GM23338 (cell line): ENCODE measurements around the gene ZBED5. TPM values are rescaled to one million over a fixed set of nuclear protein-coding genes. Genes with fewer than 3 reads are reported as not detected.

Experiments
- ATAC-seq: fragments of 200-7000 bp; cut with Tn5 transposase; 3 replicates; pipeline ENCODE4 v1.9.1; 2020
- DNase-seq: peaks from one replicate; pipeline ENCODE4 v3.0.0-alpha.2; 2015; ENCODE audit warnings: low spot score
- H2AFZ ChIP-seq: fragments of 200-600 bp; sonication (generic); 2 replicates; pipeline ENCODE4 v1.8.0; 2016; ENCODE audit warnings: antibody characterized with exemption, mild to moderate bottlenecking, moderate library complexity
- H3F3A ChIP-seq: fragments of 200-600 bp; sonication (generic); replicated peaks from 2 replicates; pipeline ENCODE4 v1.8.0; 2017; ENCODE audit warnings: antibody characterized with exemption, mixed run types, low read depth
- H3K27ac ChIP-seq: fragments of 200-600 bp; sonication (generic); 2 replicates; pipeline ENCODE4 v1.6.1; 2016; ENCODE audit warnings: low read depth
- H3K27me3 ChIP-seq: fragments of 200-600 bp; sonication (generic); 2 replicates; pipeline ENCODE4 v1.8.0; 2016; ENCODE audit warnings: mild to moderate bottlenecking, mixed run types, moderate library complexity; ENCODE audit not compliant: insufficient read depth
- H3K36me3 ChIP-seq: fragments of 200-600 bp; sonication (generic); 2 replicates; pipeline ENCODE4 v1.8.0; 2016; ENCODE audit warnings: mild to moderate bottlenecking; ENCODE audit not compliant: insufficient read depth
- H3K4me1 ChIP-seq: fragments of 200-600 bp; sonication (generic); 2 replicates; pipeline ENCODE4 v1.8.0; 2016; ENCODE audit warnings: mild to moderate bottlenecking, moderate library complexity; ENCODE audit not compliant: insufficient read depth
- H3K4me2 ChIP-seq: fragments of 200-600 bp; sonication (generic); 2 replicates; pipeline ENCODE4 v1.7.1; 2017; ENCODE audit warnings: mixed run types
- H3K4me3 ChIP-seq: fragments of 200-600 bp; sonication (generic); 2 replicates; pipeline ENCODE4 v1.6.1; 2016; ENCODE audit warnings: mixed run types
- H3K79me2 ChIP-seq: fragments of 200-600 bp; sonication (generic); replicated peaks from 2 replicates; pipeline ENCODE4 v1.8.0; 2017; ENCODE audit warnings: mild to moderate bottlenecking; ENCODE audit not compliant: insufficient read depth
- H3K9me2 ChIP-seq: fragments of 200-600 bp; sonication (generic); 2 replicates; pipeline ENCODE4 v1.8.0; 2017; ENCODE audit not compliant: insufficient read depth
- H4K20me1 ChIP-seq: fragments of 200-600 bp; sonication (generic); replicated peaks from 2 replicates; pipeline ENCODE4 v1.8.0; 2017; ENCODE audit warnings: mild to moderate bottlenecking; ENCODE audit not compliant: insufficient read depth
- H3K27ac Mint-ChIP-seq: 2 replicates; pipeline ENCODE4 v1.8.0; 2020; ENCODE audit warnings: inconsistent platforms, mild to moderate bottlenecking, moderate library complexity, mixed read lengths
- H3K27me3 Mint-ChIP-seq: 3 replicates; pipeline ENCODE4 v1.8.0; 2022; ENCODE audit warnings: low read depth, mild to moderate bottlenecking, moderate library complexity, mixed read lengths, inconsistent platforms; ENCODE audit not compliant: insufficient read depth, poor library complexity
- H3K36me3 Mint-ChIP-seq: 3 replicates; pipeline ENCODE4 v1.8.0; 2021; ENCODE audit warnings: low read depth, mild to moderate bottlenecking, inconsistent platforms, moderate library complexity, mixed read lengths
- H3K4me1 Mint-ChIP-seq: 3 replicates; pipeline ENCODE4 v1.8.0; 2020; ENCODE audit warnings: mild to moderate bottlenecking, inconsistent platforms, mixed read lengths
- H3K4me3 Mint-ChIP-seq: 3 replicates; pipeline ENCODE4 v1.8.0; 2021; ENCODE audit warnings: moderate library complexity, mild to moderate bottlenecking, inconsistent platforms, mixed read lengths
- H3K9me3 Mint-ChIP-seq: 3 replicates; pipeline ENCODE4 v1.8.0; 2020; ENCODE audit warnings: moderate library complexity, mild to moderate bottlenecking, inconsistent platforms, mixed read lengths
- CREB1 ChIP-seq: fragments of 250-450 bp; sonication (Bioruptor Pico); IDR thresholded peaks from 2 replicates; pipeline ENCODE4 v1.5.0; 2020; ENCODE audit warnings: low read depth, mild to moderate bottlenecking, moderate library complexity
- CTCF ChIP-seq, 2 experiments: fragments of 200-600 bp in 1 of 2; sonication (generic) in 1 of 2; conservative IDR thresholded peaks; 2 replicates each; pipeline versions ENCODE4 v1.5.1 to v1.6.1; 2016 to 2017; ENCODE audit warnings: antibody characterized with exemption in 2 of 2, low read depth in 2 of 2, mild to moderate bottlenecking in 2 of 2, moderate library complexity in 1 of 2
- EZH2phosphoT487 ChIP-seq: fragments of 200-600 bp; sonication (generic); IDR thresholded peaks from one replicate; pipeline ENCODE4 v1.8.1; 2018; ENCODE audit warnings: antibody characterized with exemption; ENCODE audit not compliant: unreplicated experiment
- NANOG ChIP-seq: IDR thresholded peaks from 2 replicates; pipeline ENCODE4 v1.6.1; 2016; ENCODE audit warnings: antibody characterized with exemption, borderline replicate concordance
- POLR2AphosphoS5 ChIP-seq: IDR thresholded peaks from 2 replicates; pipeline ENCODE4 v1.6.1; 2016; ENCODE audit warnings: antibody characterized with exemption, low read depth
- REST ChIP-seq: IDR thresholded peaks from one replicate; pipeline ENCODE4 v1.6.1; 2018; ENCODE audit warnings: antibody characterized with exemption; ENCODE audit not compliant: unreplicated experiment
- ZNF114 ChIP-seq: fragments of 250-450 bp; sonication (Bioruptor Pico); IDR thresholded peaks from 2 replicates; pipeline ENCODE4 v1.5.0; 2020; ENCODE audit warnings: mild to moderate bottlenecking, moderate library complexity
- ZNF331 ChIP-seq: fragments of 250-450 bp; sonication (Bioruptor Pico); IDR thresholded peaks from 2 replicates; pipeline ENCODE4 v1.5.0; 2020; ENCODE audit warnings: low read depth, mild to moderate bottlenecking, moderate library complexity
- ZNF462 ChIP-seq: fragments of 250-450 bp; sonication (Bioruptor Pico); IDR thresholded peaks from 2 replicates; pipeline ENCODE4 v1.5.0; 2020; ENCODE audit warnings: mild to moderate bottlenecking, moderate library complexity
- polyA plus RNA-seq: library from polyadenylated mRNA; unstranded; fragments of >200 nt; fragmentation: Nextera tagmentation; extraction: Ambion mirVana; gene quantifications from 2 replicates; pipeline ENCODE4 v1.2.1, GENCODE V29; 2016
- total RNA-seq: library from RNA; depleted of rRNA; stranded (reverse); fragments of >200 nt; shearing (Covaris generic); gene quantifications from 2 replicates; pipeline ENCODE4 v1.2.3, GENCODE V29; 2014

Gene ZBED5
- total and polyA plus RNA-seq, 2 experiments from 2014 or later: 54.1 to 56.3 TPM

- TF ChIP-seq ZNF462 (no peak), ZNF331 (CRISPR knock-in tag) (no peak), ZNF114 (CRISPR knock-in tag) (no peak), CTCF (conservative IDR thresholded peaks at IDR 0.05; ENCODE audit: low read depth in 2 of 2) (no peak), CREB1 (no peak), EZH2phosphoT487 (no peak), NANOG (no peak), REST (no peak), POLR2AphosphoS5 (no peak)
- Histone ChIP-seq H3K27ac (no peak overlapping the region), H3K36me3 (no peaks in the 10 kb centered on the region), H3K27me3 (no peaks in the 10 kb centered on the region), H3K9me2 (no peaks in the 10 kb centered on the region; the same call in 1 of the 2 replicates), H3F3A (no peaks in the 10 kb centered on the region), H3K4me2 (no peak overlapping the region), H3K79me2 (no peaks in the 10 kb centered on the region), H3K4me3 (no peak overlapping the region), H2AFZ (peak overlapping the region; percentile 97), H4K20me1 (no peaks in the 10 kb centered on the region), H3K4me1 (no peaks in the 10 kb centered on the region)
- ATAC-seq (peak; percentile 23; the same call in 2 of the 3 replicates), DNase-seq (no peak)
- peaks cover 5% of the 10 kb centered on the region; the same call in 2 of the 3 replicates for H3K4me1 Mint-ChIP-seq
- no peaks in the 10 kb centered on the region; the same call in 2 of the 3 replicates for H3K9me3 Mint-ChIP-seq
- H3K27ac Mint-ChIP-seq: no peak overlapping the region
- no peaks in the 10 kb centered on the region for H3K36me3 Mint-ChIP-seq
- H3K27me3 Mint-ChIP-seq: peaks cover 5% of the 10 kb centered on the region
- H3K4me3 Mint-ChIP-seq: no peak overlapping the region
These were observed 41.4 kb upstream of the ZBED5 start for GRCh38 chr11:10899121-10899830.
